HK-2 (cell line): ENCODE data around the gene MPRIP.
"Not testable (repeated sequence)": the region's sequence is repeated elsewhere in the genome, so short reads cannot be mapped to it uniquely, and the experiment has no call there.

ENCODE experiments used
- DNase-seq: peaks from one replicate; pipeline ENCODE4 v3.0.0-alpha.2; 2018; ENCODE audit not compliant: unreplicated experiment

Gene MPRIP

DNA sequence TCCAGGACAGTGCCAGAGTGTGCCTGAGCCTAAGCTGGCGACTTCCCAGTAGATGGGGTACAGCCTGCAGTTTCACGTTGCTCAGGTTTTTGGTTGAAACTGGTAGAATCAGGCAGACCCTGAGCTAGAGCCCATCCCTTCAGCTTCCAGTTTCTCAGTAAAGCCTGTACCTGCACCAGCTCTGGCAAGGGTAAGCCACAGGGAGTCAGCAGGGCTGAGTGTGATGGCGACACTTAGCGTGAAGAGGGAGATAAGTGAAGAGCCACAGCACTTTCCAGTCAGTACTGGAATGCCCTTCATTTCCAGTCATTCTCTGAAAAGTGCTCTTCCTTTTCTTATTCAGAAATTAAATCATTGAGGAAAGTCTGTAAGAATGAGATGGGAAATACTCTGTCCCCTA is 141.5 kb downstream of the MPRIP start:
- DNase-seq: no peak

GRCh38 chr17:17184985-17185757 is 142.9 kb downstream of the MPRIP start:
- not testable (repeated sequence) for DNase-seq

DNA sequence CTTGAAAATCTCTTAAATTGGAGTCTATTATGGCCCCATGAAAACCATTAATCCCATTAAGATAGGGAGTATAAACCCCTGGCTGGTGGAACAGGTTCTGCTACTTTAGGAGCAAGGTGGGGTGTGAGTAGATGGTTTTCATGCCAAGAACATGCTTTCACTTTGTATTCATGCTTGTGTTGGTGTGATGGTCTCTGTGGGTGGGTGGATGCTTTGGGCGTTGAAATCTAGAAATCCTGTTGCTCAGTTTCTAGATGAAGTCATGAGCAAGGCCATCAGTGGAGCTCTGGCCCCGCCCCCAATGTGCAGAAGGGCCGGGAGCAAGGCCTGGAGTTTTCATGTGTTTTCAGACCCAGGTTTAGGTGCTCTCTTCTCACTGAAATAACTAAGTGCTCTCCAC is 143.8 kb downstream of the MPRIP start:
- no peak for DNase-seq

GRCh38 chr17:17186551-17187505 is 144.6 kb downstream of the MPRIP start:
- no peak for DNase-seq

GRCh38 chr17:17188586-17188985 is 146.3 kb downstream of the MPRIP start:
- DNase-seq: no peak

DNA sequence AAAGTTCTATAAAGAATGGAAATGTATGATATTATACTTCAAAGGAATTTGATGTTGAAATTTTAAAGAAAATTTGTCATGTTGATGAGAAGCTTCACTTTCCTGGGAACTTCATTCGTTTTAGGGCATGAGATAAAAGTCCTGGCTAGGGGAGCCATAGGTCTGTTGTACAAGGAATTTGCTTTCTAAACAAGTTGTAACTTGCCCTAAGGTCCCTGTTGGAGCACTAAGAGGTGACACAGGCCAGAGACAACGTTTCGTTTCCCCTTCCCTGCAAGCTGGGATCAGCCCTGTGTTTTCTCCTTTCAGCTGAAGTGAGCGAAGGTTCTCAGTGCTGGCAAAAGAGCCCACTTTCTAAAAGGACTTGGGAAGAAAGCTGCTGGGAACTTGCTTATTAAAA is 147.3 kb downstream of the MPRIP start:
- no peak for DNase-seq

- no peak for DNase-seq
These were observed 147.9 kb downstream of the MPRIP start for GRCh38 chr17:17190188-17190587.

DNA sequence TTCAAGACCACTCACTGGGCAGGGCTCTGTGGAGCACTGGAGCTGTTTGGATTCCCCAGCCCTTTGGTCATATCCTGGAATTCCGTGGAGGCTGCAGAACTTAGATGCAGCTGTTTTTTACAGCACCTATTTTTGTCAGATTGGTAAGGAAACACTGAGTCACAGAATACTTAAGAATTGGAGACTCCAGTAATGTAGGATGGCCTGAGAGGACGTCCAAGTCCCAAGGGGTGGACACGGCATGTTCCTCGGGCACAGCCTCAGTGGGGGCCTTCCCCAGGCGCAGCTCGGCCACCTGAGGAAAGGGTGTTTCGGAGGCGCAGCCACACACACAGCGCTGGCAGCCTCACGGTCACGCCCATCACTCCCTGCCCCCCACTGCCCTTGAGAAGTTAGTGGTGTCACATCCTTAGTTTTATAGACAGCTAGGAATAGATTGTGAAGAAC is 149.1 kb downstream of the MPRIP start:
- DNase-seq: no peak

- no peak for DNase-seq
These were observed 149.7 kb downstream of the MPRIP start for GRCh38 chr17:17191961-17192381.

DNA sequence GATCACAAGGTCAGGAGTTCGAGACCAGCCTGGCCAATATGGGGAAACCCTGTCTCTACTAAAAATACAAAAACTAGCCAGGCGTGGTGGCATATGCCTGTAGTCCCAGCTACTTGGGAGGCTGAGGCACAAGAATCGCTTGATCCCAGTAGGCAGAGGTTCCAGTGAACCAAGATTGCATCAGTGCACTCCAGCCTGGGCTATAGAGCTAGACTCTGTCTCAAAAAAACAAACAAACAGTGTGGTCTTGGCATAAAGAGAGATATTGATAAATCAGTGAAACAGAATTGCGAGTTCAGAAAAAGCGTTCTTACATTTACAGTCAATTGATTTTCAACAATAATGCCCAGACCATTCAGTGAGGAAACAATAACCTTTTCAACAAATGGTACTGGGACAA is 153.2 kb downstream of the MPRIP start:
- not testable (repeated sequence) for DNase-seq

- DNase-seq: no peak
These were observed 154.5 kb downstream of the MPRIP start for GRCh38 chr17:17196776-17197175.

DNA sequence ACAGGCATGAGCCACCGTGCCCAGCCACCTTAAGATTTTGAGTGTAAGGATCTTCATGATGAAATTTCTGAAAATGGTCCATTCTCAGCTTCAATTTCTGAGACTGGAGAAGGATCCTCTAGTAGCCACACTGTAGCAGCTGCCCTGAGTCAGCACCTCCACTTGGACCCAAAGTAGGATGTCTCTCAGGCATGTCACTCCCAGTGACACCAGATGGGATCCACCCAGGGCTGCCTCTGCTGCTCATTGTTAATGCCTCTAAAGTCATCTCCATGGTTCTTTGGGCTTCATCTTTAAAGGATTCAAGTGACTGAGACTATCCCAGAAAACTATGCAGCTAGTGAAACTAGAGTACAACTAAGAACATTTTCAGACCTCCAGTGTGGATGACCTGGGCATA is 156.0 kb downstream of the MPRIP start:
- no peak for DNase-seq

GRCh38 chr17:17200311-17200710 is 158.1 kb downstream of the MPRIP start:
- no peak for DNase-seq

DNA sequence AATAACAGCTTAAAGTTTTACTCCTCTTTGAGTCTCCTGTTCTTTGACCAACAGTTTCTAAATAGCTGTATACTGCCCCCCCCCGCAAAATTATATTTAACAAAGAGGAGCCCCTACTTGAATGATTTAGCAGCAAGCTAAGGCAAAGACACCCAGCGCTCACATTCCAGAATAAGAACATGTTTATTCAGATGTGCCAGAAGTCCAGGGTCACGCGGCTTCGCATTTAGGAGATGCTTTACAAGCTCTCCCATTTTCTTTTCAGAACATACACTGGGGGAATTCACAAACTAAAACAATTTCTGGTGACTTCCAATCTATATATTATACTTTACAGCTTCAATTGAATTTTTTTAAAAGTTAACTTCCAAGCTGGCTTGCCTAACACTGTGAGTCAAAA is 158.6 kb downstream of the MPRIP start:
- DNase-seq: no peak

- no peak for DNase-seq
These were observed 159.0 kb downstream of the MPRIP start for GRCh38 chr17:17201271-17201670.

- DNase-seq: no peak
These were observed 159.7 kb downstream of the MPRIP start for GRCh38 chr17:17201907-17202306.

DNA sequence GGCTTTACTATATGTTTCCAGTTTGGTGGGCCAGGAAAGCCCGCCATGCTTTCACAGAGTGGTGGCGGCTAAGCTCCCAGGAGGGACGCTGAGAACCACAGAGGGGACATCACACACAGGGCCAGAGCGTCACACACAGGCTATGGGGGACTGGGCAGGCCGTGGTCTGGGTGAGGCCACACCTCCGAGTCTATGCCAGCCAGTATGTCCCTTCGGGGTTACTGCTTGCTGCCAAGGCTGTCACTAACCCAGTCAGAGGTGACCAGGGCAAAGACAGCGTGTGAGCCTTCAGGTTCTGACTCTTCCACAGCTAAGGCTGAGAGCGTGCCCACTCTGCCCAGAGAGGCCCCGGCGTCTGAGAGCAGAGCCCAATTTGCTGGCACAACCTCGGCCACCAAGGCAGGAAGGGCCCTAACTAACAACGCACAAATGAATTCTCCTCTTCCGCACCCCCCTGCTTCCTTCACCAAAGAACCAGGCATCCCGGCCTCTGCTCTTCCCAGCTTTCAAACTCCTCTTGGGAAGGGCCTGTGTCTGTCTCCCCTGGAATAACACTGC is 161.0 kb downstream of the MPRIP start:
- DNase-seq: no peak

DNA sequence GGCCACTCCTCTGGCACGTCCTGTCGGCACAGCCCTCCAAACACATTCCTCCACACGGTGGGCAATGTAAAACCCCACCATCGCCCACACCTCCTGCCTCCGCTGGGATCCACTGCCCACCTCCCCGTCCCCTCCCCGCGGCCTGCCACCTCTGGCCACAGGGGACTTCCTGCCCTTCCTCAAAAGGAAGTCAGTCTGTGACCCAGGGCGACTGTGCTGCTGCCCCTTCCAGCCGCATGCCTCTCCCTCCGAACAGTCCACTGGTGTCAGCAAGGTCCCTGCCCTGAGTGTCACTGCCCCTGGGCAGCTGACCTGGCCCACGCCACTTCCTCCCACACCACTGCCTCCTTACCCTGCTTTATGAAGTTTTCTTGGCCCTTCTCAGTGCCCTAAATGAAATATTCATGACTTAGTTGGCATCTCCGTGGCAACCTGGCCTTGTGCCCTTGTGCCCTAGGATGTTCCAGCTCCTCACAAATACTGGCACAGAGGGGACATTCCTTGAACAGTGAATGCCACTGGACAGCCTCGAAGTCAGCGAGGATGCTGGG is 161.9 kb downstream of the MPRIP start:
- no peak for DNase-seq

DNA sequence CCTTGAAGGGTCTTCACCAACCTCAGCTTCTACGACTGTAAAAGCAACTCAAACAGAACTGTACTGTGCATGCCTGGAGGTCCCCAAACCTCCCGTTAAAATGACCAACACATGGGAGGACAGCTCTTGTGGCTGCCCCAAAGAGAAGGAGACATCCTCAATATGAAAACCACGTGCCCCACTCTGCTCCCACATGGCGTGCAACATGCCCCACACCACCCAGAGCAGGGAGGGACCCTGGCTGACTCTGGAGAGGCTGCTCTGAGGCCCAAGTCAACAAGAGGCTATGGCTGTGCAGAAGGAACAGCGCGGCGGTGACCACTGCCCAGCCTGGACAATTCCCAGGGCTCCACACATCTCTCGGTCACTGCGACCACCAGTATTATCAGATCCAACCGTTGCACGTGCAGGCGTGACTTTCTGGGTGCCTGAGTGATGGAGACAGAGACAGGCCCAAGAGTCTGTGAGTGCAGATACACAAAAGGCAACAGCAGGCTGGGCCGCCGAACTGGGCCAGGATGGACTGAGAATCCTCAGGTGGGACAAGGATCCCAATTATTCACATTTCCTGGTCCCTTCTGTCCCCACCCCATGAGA is 162.5 kb downstream of the MPRIP start:
- no peak for DNase-seq

GRCh38 chr17:17205368-17206123 is 163.3 kb downstream of the MPRIP start:
- DNase-seq: peak; percentile 74
